Astrocyte of the cerebellum (primary cell): ENCODE data around the gene SPART.

Experiments
- DNase-seq: peaks from one replicate; pipeline ENCODE4 v3.0.0-alpha.2; 2011; ENCODE audit warnings: low read depth
- H3K4me3 ChIP-seq: 2 replicates; pipeline ENCODE4 v1.5.1; 2011; ENCODE audit warnings: mild to moderate bottlenecking, low read depth, low read length, moderate library complexity
- in situ Hi-C: cut with HindIII; loops from 2 replicates; pipeline ENCODE4 v1.10.0; 2017; ENCODE audit warnings: low sequenced_read_pairs
- TF ChIP-seq, protein P1 (sequence below): IDR thresholded peaks from 2 replicates; pipeline ENCODE4 v1.5.1; 2012; ENCODE audit warnings: low read length, low read depth, moderate library complexity, mild to moderate bottlenecking; ENCODE audit errors: missing control alignments

The SPART gene

DNA sequence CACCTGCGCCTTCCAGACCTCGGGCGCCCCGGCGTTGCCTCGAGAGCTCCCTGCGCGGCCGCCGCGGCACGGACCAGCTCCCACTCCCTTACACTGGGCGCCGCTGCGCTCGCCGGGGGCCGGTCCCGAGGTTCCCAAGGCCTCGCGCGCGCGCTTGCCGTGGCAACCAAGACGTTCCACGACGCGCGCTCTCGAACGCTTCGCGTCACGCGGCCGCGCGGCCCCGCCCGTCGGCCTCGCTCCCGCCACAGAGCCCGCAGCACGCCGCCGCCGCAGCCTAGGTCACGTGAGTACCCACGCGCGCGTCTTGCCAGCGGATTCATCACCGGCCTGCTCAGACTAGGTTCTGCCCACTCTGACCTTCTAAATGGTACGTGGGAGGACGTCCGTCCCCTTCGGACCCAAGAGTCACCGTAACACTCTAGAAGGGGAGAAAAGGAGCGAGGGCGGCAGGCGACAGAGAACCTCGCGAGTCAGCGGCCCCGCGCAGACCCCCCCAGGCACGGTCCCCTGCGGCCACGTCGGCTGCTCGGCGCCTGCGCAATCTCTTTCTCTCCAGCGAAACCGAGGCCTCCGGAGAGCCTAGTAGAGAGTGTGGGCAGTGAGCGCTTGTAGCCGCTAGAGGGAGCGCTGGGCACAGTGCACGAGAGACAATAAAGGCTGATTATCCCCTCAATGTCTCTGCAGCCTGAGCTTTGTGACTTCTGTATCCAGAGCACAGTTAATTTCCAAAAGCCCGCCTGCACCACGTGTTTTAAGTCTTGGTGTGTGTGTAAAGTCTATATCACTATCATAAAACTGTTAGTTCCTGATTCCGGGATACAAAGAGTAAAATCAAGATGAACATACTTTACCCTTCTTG lies at the start of gene SPART:
TSS of gene SPART (minus strand) at position 173 of the 862 bp plus-strand sequence. CDS start 10,564 bp downstream, outside the sequence.
- TF ChIP-seq, protein P1, sequence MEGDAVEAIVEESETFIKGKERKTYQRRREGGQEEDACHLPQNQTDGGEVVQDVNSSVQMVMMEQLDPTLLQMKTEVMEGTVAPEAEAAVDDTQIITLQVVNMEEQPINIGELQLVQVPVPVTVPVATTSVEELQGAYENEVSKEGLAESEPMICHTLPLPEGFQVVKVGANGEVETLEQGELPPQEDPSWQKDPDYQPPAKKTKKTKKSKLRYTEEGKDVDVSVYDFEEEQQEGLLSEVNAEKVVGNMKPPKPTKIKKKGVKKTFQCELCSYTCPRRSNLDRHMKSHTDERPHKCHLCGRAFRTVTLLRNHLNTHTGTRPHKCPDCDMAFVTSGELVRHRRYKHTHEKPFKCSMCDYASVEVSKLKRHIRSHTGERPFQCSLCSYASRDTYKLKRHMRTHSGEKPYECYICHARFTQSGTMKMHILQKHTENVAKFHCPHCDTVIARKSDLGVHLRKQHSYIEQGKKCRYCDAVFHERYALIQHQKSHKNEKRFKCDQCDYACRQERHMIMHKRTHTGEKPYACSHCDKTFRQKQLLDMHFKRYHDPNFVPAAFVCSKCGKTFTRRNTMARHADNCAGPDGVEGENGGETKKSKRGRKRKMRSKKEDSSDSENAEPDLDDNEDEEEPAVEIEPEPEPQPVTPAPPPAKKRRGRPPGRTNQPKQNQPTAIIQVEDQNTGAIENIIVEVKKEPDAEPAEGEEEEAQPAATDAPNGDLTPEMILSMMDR = peak; percentile 97
- H3K4me3 ChIP-seq = peak within 1 kb of the TSS; percentile 69
- peak; percentile 81 for DNase-seq
- in situ Hi-C loops = loop anchor here (5.0 kb wide), 1 partner anchor 46 kb away; no protein-coding TSS in a partner anchor

DNA sequence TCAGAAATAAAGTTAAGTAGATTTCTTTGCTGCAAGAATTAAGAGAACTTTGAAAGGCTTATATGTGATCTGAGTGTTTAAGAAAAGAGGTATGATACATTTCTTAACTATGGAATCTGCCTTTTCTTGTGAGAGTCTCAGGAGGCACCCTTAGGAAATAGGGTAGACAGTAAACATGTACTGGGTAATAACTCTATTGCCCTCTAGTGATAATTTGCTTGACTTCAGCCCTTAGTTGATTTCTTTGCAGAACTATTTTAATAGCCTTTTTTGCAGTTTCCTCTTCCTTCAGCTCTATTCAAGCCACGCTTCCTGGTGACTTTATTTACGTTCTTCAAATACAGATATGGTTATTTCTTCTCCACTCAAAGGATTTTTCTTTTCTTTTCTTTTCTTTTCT lies 49.1 kb upstream of the SPART start:
- peak; percentile 50 for DNase-seq
- in situ Hi-C loops = no loop called here
- TF ChIP-seq, protein P1 = peak; percentile 57
- no peak overlapping the region for H3K4me3 ChIP-seq

- TF ChIP-seq, protein P1 = no peak
- no peak for DNase-seq
- in situ Hi-C loops = no loop called here
- H3K4me3 ChIP-seq = no peak overlapping the region
Observed at GRCh38 chr13:36385489-36385888, 39.3 kb upstream of the SPART start.

GRCh38 chr13:36382030-36382429 lies 35.8 kb upstream of the SPART start:
- TF ChIP-seq, protein P1 = no peak
- no peak overlapping the region for H3K4me3 ChIP-seq
- in situ Hi-C loops = no loop called here
- no peak for DNase-seq

DNA sequence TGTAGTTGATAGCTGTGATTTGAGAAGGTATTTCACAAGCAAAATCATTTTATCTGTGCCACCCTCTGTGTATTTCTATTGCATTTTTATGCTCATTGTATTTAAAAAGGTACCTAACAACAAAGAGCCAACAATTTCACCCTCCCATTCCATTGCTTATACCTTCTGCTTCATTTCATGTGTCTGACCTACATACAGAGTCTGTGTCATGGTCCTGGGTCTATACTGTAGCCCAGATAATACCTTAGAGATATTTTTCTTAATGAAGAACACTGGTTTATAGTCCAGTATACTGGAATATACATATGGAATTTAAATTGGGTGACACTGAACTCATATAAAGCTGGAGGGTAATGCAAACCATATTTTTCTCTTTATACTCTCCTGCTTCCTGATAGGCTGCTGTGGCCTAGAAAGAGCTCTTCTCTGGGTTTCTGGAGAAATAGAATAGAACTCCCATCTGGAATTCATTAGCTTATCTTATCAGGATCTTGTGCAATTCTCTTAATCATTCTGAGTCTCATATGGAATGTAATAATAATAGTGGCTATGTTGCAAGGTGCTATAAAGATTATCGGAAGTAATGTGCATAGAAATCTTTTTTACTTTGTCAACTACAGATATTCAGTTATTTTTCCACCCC lies 31.8 kb upstream of the SPART start:
- H3K4me3 ChIP-seq = no peak overlapping the region
- TF ChIP-seq, protein P1 = no peak
- no peak for DNase-seq
- in situ Hi-C loops = no loop called here

DNA sequence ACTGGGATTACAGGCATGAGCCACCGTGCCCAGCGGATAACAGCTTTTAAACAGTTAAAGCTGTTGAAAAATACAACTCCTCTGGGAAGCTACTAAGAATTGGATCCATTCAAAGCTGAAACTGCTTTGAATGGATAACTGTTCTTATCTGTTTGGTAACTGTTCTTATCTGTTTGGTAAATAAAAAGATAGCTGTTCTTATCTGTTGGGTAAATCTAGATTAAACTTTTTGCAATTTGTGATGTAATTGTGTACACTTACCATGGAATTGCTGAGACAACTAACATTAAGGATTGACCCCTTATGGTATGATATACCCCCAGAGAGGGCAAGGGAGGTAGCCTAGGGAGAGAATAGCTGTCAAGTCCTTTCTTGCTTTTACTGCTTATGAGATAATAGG lies 27.9 kb upstream of the SPART start:
- no peak for DNase-seq
- TF ChIP-seq, protein P1 = no peak
- in situ Hi-C loops = no loop called here
- H3K4me3 ChIP-seq = no peak overlapping the region
